Activated effector memory CD4-positive, alpha-beta T cell treated with Interleukin-2 at 50 U/mL for 16 hours (primary cell): ENCODE data around the gene EFNB1.
"Not testable (repeated sequence)": the region's sequence is repeated elsewhere in the genome, so short reads cannot be mapped to it uniquely, and the experiment has no call there.

Experiments
- DNase-seq: peaks from one replicate; pipeline ENCODE4 v3.0.0-alpha.2; 2020

The EFNB1 gene

GRCh38 chrX:68828740-68829581, at the start of gene EFNB1:
Gene EFNB1 (plus strand): TSS chrX:68829021. CDS start chrX:68829777, 756 bp downstream.
- DNase-seq, result peak; percentile 80

GRCh38 chrX:68781295-68781694, 47.5 kb upstream of the EFNB1 start:
- not testable (repeated sequence) for DNase-seq

- DNase-seq, result no peak
These were observed 44.0 kb upstream of the EFNB1 start for GRCh38 chrX:68784816-68785215.

GRCh38 chrX:68786581-68786980, 42.2 kb upstream of the EFNB1 start:
- not testable (repeated sequence) for DNase-seq

- DNase-seq, result no peak
These were observed 38.9 kb upstream of the EFNB1 start for GRCh38 chrX:68789966-68790365.

GRCh38 chrX:68792083-68792482, 36.7 kb upstream of the EFNB1 start:
- DNase-seq, result no peak

GRCh38 chrX:68794461-68794860, 34.4 kb upstream of the EFNB1 start:
- DNase-seq, result no peak

GRCh38 chrX:68795741-68796140, 33.1 kb upstream of the EFNB1 start:
- DNase-seq, result no peak

GRCh38 chrX:68798400-68798799, 30.4 kb upstream of the EFNB1 start:
- DNase-seq, result not testable (repeated sequence)

- no peak for DNase-seq
These were observed 27.0 kb upstream of the EFNB1 start for GRCh38 chrX:68801737-68802290.

- DNase-seq, result no peak
These were observed 21.0 kb upstream of the EFNB1 start for GRCh38 chrX:68807818-68808217.

GRCh38 chrX:68808686-68809357, 20.0 kb upstream of the EFNB1 start:
- no peak for DNase-seq

- DNase-seq, result no peak
These were observed 8.2 kb upstream of the EFNB1 start for GRCh38 chrX:68820476-68821110.

- DNase-seq, result no peak
These were observed 7.2 kb upstream of the EFNB1 start for GRCh38 chrX:68821616-68822015.

- DNase-seq, result no peak
These were observed 6.0 kb upstream of the EFNB1 start for GRCh38 chrX:68822641-68823410.

- DNase-seq, result no peak
These were observed 5.2 kb upstream of the EFNB1 start for GRCh38 chrX:68823413-68824151.

GRCh38 chrX:68824152-68824433, 4.7 kb upstream of the EFNB1 start:
- DNase-seq, result no peak

GRCh38 chrX:68824565-68825125, 4.2 kb upstream of the EFNB1 start:
- DNase-seq, result no peak

- no peak for DNase-seq
These were observed 2.5 kb upstream of the EFNB1 start for GRCh38 chrX:68826113-68826980.

- no peak for DNase-seq
These were observed 1.6 kb upstream of the EFNB1 start for GRCh38 chrX:68827256-68827655.
